K562 (cell line): ENCODE results near the gene MACF1. TPM values are rescaled to one million over a fixed set of nuclear protein-coding genes. Genes with fewer than 3 reads are reported as not detected.
A peak's percentile ranks its signal among the peaks of the same experiment; 100 is the strongest.

Experiments
- ATAC-seq: fragments of 200-7000 bp; cut with Tn5 transposase; 3 replicates; pipeline ENCODE4 v1.9.1; 2020; ENCODE audit warnings: moderate library complexity
- BruUV-seq: library from RNA; stranded (reverse); fragments of 400-500 nt; replicated peaks from 2 replicates; lab custom pipeline; 2021; lab: Mats Ljungman, UMichigan
- CTCF ChIA-PET: fragments of 300-600 bp; formaldehyde crosslinking; extraction: SDS; loops from one replicate; lab custom pipeline; 2021; ENCODE audit warnings: low intra/inter-chr PET ratio; lab: Yijun Ruan, JAX
- POLR2A ChIA-PET: fragments of 300-600, 350-650 bp; sonication (Branson Sonifier 250); formaldehyde crosslinking; extraction: SDS; loops from one replicate; lab custom pipeline; 2021; ENCODE audit warnings: antibody characterized with exemption, inconsistent platforms; lab: Yijun Ruan, JAX
- DNase-seq, 4 experiments: peaks; one replicate each; pipeline versions ENCODE4 v3.0.0 to v3.0.0-alpha.2; 2011 to 2018; ENCODE audit warnings: low spot score in 3 of 4, mixed read lengths in 3 of 4; ENCODE audit errors: extremely low read depth in 1 of 4
- FAIRE-seq: peaks from 2 replicates; lab custom pipeline; 2011; peaks lifted over from hg19 to GRCh38; lab: Jason Lieb, UNC
- H2AFZ ChIP-seq: 2 replicates; pipeline ENCODE4 v1.6.0; 2011; ENCODE audit warnings: low read depth, low read length, control low read depth, inconsistent platforms
- H3K27ac ChIP-seq: fragments of 200-600 bp; 3 replicates; pipeline ENCODE4 v1.8.0; 2011; ENCODE audit warnings: low read depth, mild to moderate bottlenecking, control low read depth, inconsistent platforms, low read length, moderate library complexity, mixed read lengths; ENCODE audit errors: extremely low read depth
- H3K27me3 ChIP-seq, 2 experiments: fragments of 300-600 bp in 1 of 2; 2 replicates in 1 of 2; 3 replicates in 1 of 2; pipeline versions ENCODE4 v1.6.0 to v1.8.0; 2011; ENCODE audit warnings: inconsistent platforms in 2 of 2, low read length in 2 of 2, mild to moderate bottlenecking in 1 of 2, mixed read lengths in 1 of 2, moderate library complexity in 1 of 2; ENCODE audit not compliant: control insufficient read depth in 2 of 2, insufficient read depth in 2 of 2
- H3K36me3 ChIP-seq: fragments of 300-600 bp; 3 replicates; pipeline ENCODE4 v1.8.0; 2011; ENCODE audit warnings: mild to moderate bottlenecking, low read length, inconsistent platforms; ENCODE audit not compliant: control insufficient read depth, insufficient read depth
- H3K4me1 ChIP-seq, 2 experiments: fragments of 200-600 bp in 1 of 2; replicated peaks in 1 of 2; 2 replicates in 1 of 2; 3 replicates in 1 of 2; pipeline versions ENCODE4 v1.5.1 to v1.8.0; 2011; ENCODE audit warnings: inconsistent platforms in 2 of 2, low read length in 2 of 2, mild to moderate bottlenecking in 1 of 2, mixed read lengths in 1 of 2, moderate library complexity in 1 of 2; ENCODE audit not compliant: control insufficient read depth in 2 of 2, insufficient read depth in 2 of 2
- H3K4me2 ChIP-seq: 2 replicates; pipeline ENCODE4 v1.6.1; 2011; ENCODE audit warnings: low read length, control low read depth, inconsistent platforms, mixed read lengths; ENCODE audit not compliant: insufficient read depth
- H3K4me3 ChIP-seq: fragments of 200-600 bp; sonication (generic), shearing (Covaris generic); 2 replicates; pipeline ENCODE4 v1.5.1; 2016; ENCODE audit warnings: control low read depth, inconsistent platforms
- H3K79me2 ChIP-seq: fragments of 200-600 bp; 3 replicates; pipeline ENCODE4 v1.8.0; 2011; ENCODE audit warnings: low read length, inconsistent platforms; ENCODE audit not compliant: control insufficient read depth, insufficient read depth
- H3K9ac ChIP-seq, 2 experiments: 2 replicates each; pipeline versions ENCODE4 v1.6.0 to v1.6.1; 2011; ENCODE audit warnings: low read depth in 2 of 2, low read length in 2 of 2, control low read depth in 1 of 2, inconsistent platforms in 1 of 2, mild to moderate bottlenecking in 1 of 2, mixed read lengths in 1 of 2; ENCODE audit not compliant: insufficient read depth in 1 of 2
- H3K9me1 ChIP-seq: one replicate; pipeline ENCODE4 v1.6.0; 2011; ENCODE audit warnings: inconsistent platforms, mild to moderate bottlenecking, low read length, moderate library complexity; ENCODE audit not compliant: control insufficient read depth, insufficient read depth
- H3K9me3 ChIP-seq: replicated peaks from 2 replicates; pipeline ENCODE4 v1.5.1; 2011; ENCODE audit warnings: low read depth, low read length, inconsistent platforms; ENCODE audit not compliant: control insufficient read depth, insufficient read depth
- H4K20me1 ChIP-seq: replicated peaks from 2 replicates; pipeline ENCODE4 v1.6.1; 2011; ENCODE audit warnings: low read length, inconsistent platforms, mixed read lengths; ENCODE audit not compliant: control insufficient read depth, insufficient read depth
- BMI1 ChIP-seq: fragments of 150-350 bp; IDR thresholded peaks from 2 replicates; pipeline ENCODE4 v1.6.1; 2014; ENCODE audit warnings: low read length
- CBFA2T3 ChIP-seq: fragments of 450-650 bp; IDR thresholded peaks from 2 replicates; pipeline ENCODE4 v1.6.1; 2017
- FOXJ2 ChIP-seq: fragments of 200-800 bp; sonication (Bioruptor generic); IDR thresholded peaks from 2 replicates; pipeline ENCODE4 v1.6.1; 2016; ENCODE audit warnings: missing genetic modification characterization, missing compliant biosample characterization
- MCM2 ChIP-seq: fragments of 450-650 bp; IDR thresholded peaks from 2 replicates; pipeline ENCODE4 v1.6.1; 2017; ENCODE audit warnings: low read depth, mild to moderate bottlenecking
- MEF2D ChIP-seq: conservative IDR thresholded peaks from 2 replicates; pipeline ENCODE4 v1.6.1; 2016; ENCODE audit warnings: low read depth, missing genetic modification characterization, missing compliant biosample characterization
- PHB2 ChIP-seq: fragments of 450-650 bp; IDR thresholded peaks from 2 replicates; pipeline ENCODE4 v1.6.1; 2017; ENCODE audit warnings: low read depth
- PKNOX1 ChIP-seq: fragments of 450-650 bp; IDR thresholded peaks from 2 replicates; pipeline ENCODE4 v1.6.1; 2016
- POLR2AphosphoS5 ChIP-seq: IDR thresholded peaks from 2 replicates; pipeline ENCODE4 v1.6.1; 2011; ENCODE audit warnings: mild to moderate bottlenecking, low read depth, low read length, moderate library complexity; ENCODE audit not compliant: control insufficient read depth, insufficient read depth
- TAF7 ChIP-seq: fragments of 450-650 bp; IDR thresholded peaks from 2 replicates; pipeline ENCODE4 v1.6.1; 2016; ENCODE audit warnings: missing genetic modification characterization, missing compliant biosample characterization
- THAP7 ChIP-seq: fragments of 250-450 bp; sonication (Bioruptor Pico); IDR thresholded peaks from 2 replicates; pipeline ENCODE4 v1.5.0; 2021
- USF2 ChIP-seq: sonication (generic); formaldehyde crosslinking; IDR thresholded peaks from 2 replicates; pipeline ENCODE4 v1.5.0; 2020; ENCODE audit warnings: missing genetic modification reagents
- ZBTB2 ChIP-seq: fragments of 450-650 bp; IDR thresholded peaks from 2 replicates; pipeline ENCODE4 v1.6.1; 2016; ENCODE audit warnings: antibody characterized with exemption
- ZEB2 ChIP-seq: fragments of 450-650 bp; IDR thresholded peaks from 2 replicates; pipeline ENCODE4 v1.6.1; 2016
- ZNF280A ChIP-seq: fragments of 450-650 bp; IDR thresholded peaks from 2 replicates; pipeline ENCODE4 v1.6.1; 2018; ENCODE audit warnings: mild to moderate bottlenecking, low read depth; ENCODE audit not compliant: partially characterized antibody
- ZNF324 ChIP-seq: fragments of 250-450 bp; sonication (Bioruptor Pico); IDR thresholded peaks from 2 replicates; pipeline ENCODE4 v1.4.0; 2020; ENCODE audit warnings: mild to moderate bottlenecking
- ZNF583 ChIP-seq: fragments of 250-450 bp; sonication (Bioruptor Pico); IDR thresholded peaks from 2 replicates; pipeline ENCODE4 v1.4.0; 2020
- ZNF75A ChIP-seq: fragments of 450-650 bp; formaldehyde crosslinking; IDR thresholded peaks from 2 replicates; pipeline ENCODE4 v1.4.0; 2020; ENCODE audit warnings: mild to moderate bottlenecking
- ZZZ3 ChIP-seq: fragments of 450-650 bp; IDR thresholded peaks from 2 replicates; pipeline ENCODE4 v1.6.1; 2016; ENCODE audit warnings: antibody characterized with exemption, mild to moderate bottlenecking, moderate library complexity
- WGBS: fragments of 100-300 bp; shearing (Covaris generic); methylation state at CpG from one replicate; pipeline ENCODE4 v1.1.6; 2016; ENCODE audit warnings: low coverage, mixed read lengths; ENCODE audit not compliant: insufficient coverage; ENCODE audit errors: missing lambda C conversion rate; 5-methylcytosine and 5-hydroxymethylcytosine counted together
- in situ Hi-C: fragments of 300-500 bp; cut with MboI; formaldehyde crosslinking; loops from 4 replicates; pipeline ENCODE4 v1.15.0; 2018; ENCODE audit warnings: inconsistent platforms, mixed read lengths
- intact Hi-C: fragments of 100-400 bp; cut with micrococcal nuclease; formaldehyde crosslinking; loops from 2 replicates; pipeline ENCODE4 v1.14.2; 2022
- polyA plus RNA-seq, 8 experiments: library from polyadenylated mRNA; depleted of rRNA in 4 of 8; stranded (reverse) in 5 of 8; unstranded in 3 of 8; fragments of >200 nt; fragmentation: Nextera tagmentation in 2 of 8; fragmentation: Illumina TruSeq in 1 of 8; extraction: Ambion mirVana in 2 of 8; extraction: Trizol in 1 of 8; gene quantifications; 2 replicates each; pipeline versions ENCODE4 v1.2.1 to v1.2.3, GENCODE V29; 2011 to 2014; ENCODE audit warnings: inconsistent platforms in 1 of 8, missing spikeins in 1 of 8
- total RNA-seq, 7 experiments: library from RNA; depleted of rRNA in 6 of 7; stranded (reverse); fragments of >200 nt in 6 of 7; fragmentation: Illumina TruSeq in 2 of 7; extraction: Trizol in 2 of 7; gene quantifications; 2 replicates each; pipeline versions ENCODE4 v1.2.1 to v1.2.3, GENCODE V29; 2011 to 2021; ENCODE audit warnings: low replicate concordance in 1 of 7

Gene MACF1
- total and polyA plus RNA-seq, 9 of the 15 experiments (the other 6 are each of a cell fraction or from before 2014, with no cell fraction given), result 13.2 to 232 (median 112) TPM

- TF ChIP-seq THAP7 (CRISPR knock-in tag), result no peak
- TF ChIP-seq PKNOX1, result peak; percentile 80
- 0 out of 2 replicates have a peak, but pooled peaks have one; percentile 6 for TF ChIP-seq ZBTB2
Observed at GRCh38 chr1:39394059-39394458, 189.6 kb downstream of the MACF1 start (continued).

- 14% methylated on average over 3 of the region's 3 CpGs for WGBS
- no peaks in the 10 kb centered on the region for H4K20me1 ChIP-seq
- H3K27me3 ChIP-seq, result no peaks in the 10 kb centered on the region
- DNase-seq (no peak), ATAC-seq (no peak), FAIRE-seq (no peak)
- peaks cover 75% of the 10 kb centered on the region for H3K79me2 ChIP-seq
- intact Hi-C loops, result no loop called here
- no peak overlapping the region for H3K4me3 ChIP-seq
- ChIA-PET CTCF (no interaction called here), POLR2A (interaction anchor here (0.7 to 2.1 kb wide), 5 partner anchors 9 to 1445 kb away, joined by 3 to 12 read pairs (median 3); no protein-coding TSS in a partner anchor)
- peaks cover 21% of the 10 kb centered on the region for H3K36me3 ChIP-seq
- H3K9me3 ChIP-seq, result no peaks in the 10 kb centered on the region
- 0 out of 2 replicates have a peak overlapping the region, but pooled peaks have one; percentile 10 for H3K4me2 ChIP-seq
- H3K9me1 ChIP-seq, result peaks cover 3% of the 10 kb centered on the region
- in situ Hi-C loops, result no loop called here
- BruUV-seq, result no TSS peak
- peak overlapping the region; percentile 44; the same call in 2 of the 3 replicates for H3K27ac ChIP-seq
- no peak overlapping the region for H2AFZ ChIP-seq
- H3K9ac ChIP-seq, result peak overlapping the region in 1 of 2 experiments; percentile 15; a peak in 1 of 4 replicates
- H3K4me1 ChIP-seq, result peaks cover 29 to 80% of the 10 kb centered on the region in 2 experiments
- no peak for TF ChIP-seq TAF7
- no peak for TF ChIP-seq USF2 (CRISPR knock-in tag)
- no peak for TF ChIP-seq ZNF324 (CRISPR knock-in tag)
- TF ChIP-seq CBFA2T3, result peak; percentile 53
- TF ChIP-seq POLR2AphosphoS5, result no peak
- no peak for TF ChIP-seq MEF2D
- TF ChIP-seq BMI1, result no peak
- peak; percentile 98 for TF ChIP-seq ZEB2
- no peak for TF ChIP-seq ZNF280A
- no peak for TF ChIP-seq ZNF583
- TF ChIP-seq ZZZ3, result no peak
- TF ChIP-seq MCM2, result no peak
- no peak for TF ChIP-seq ZNF75A (CRISPR knock-in tag)
- no peak for TF ChIP-seq PHB2
- no peak for TF ChIP-seq FOXJ2 (tag)
Observed at GRCh38 chr1:39394598-39394997, 190.1 kb downstream of the MACF1 start.
